Pancreas (tissue), 10 donors: ENCODE results near the gene HOXA1. TPM values are rescaled to one million over a fixed set of nuclear protein-coding genes. Genes with fewer than 3 reads are reported as not detected.

Source experiments
- ATAC-seq, 4 donors: fragments of 200-7000 bp; cut with Tn5 transposase; one replicate each; pipeline versions ENCODE4 v1.8.0 to v1.9.1; 2020; ENCODE audit warnings: mild to moderate bottlenecking in 4 of 4, moderate library complexity in 4 of 4
- DNase-seq, 6 donors: peaks; one replicate each; pipeline ENCODE4 v3.0.0-alpha.2; 2020
- FAIRE-seq: peaks from 2 replicates; lab custom pipeline; 2012; peaks lifted over from hg19 to GRCh38; lab: Jason Lieb, UNC
- H3K27ac ChIP-seq, 4 donors: fragments of 200-600 bp; sonication (generic); 1 replicate in 3 of 4; 2 replicates in 1 of 4; pipeline versions ENCODE4 v1.5.0 to v1.8.0; 2020
- H3K27me3 ChIP-seq, 4 donors: fragments of 200-600 bp; one replicate each; pipeline ENCODE4 v1.8.0; 2021
- H3K36me3 ChIP-seq, 3 donors: fragments of 200-600 bp; sonication (generic) in 1 of 3; one replicate each; pipeline versions ENCODE4 v1.5.0 to v1.8.0; 2020 to 2021
- H3K4me1 ChIP-seq, 3 donors: fragments of 200-600 bp; one replicate each; pipeline ENCODE4 v1.8.0; 2021
- H3K4me3 ChIP-seq, 4 donors: fragments of 200-600 bp; sonication (generic) in 2 of 4; one replicate each; pipeline versions ENCODE4 v1.5.0 to v1.8.0; 2020 to 2021
- H3K9me3 ChIP-seq, 4 donors: fragments of 200-600 bp; one replicate each; pipeline ENCODE4 v1.8.0; 2021
- CTCF ChIP-seq, 4 donors: fragments of 200-600 bp; sonication (generic) in 3 of 4; IDR thresholded peaks; one replicate each; pipeline versions ENCODE4 v1.5.0 to v1.8.0; 2021; ENCODE audit warnings: antibody characterized with exemption in 4 of 4
- WGBS, 2 donors: extraction: QIAGEN DNeasy Blood & Tissue Kit; methylation state at CpG; one replicate each; pipeline ENCODE4 v1.1.7; 2013; 5-methylcytosine and 5-hydroxymethylcytosine counted together
- intact Hi-C, 3 donors: fragments of 100-400 bp; cut with DNase I; formaldehyde crosslinking; loops; one replicate each; pipeline versions ENCODE4 v1.11.1 to v1.14.2; 2022
- polyA plus RNA-seq, 2 donors: library from polyadenylated mRNA; stranded (reverse); fragments of 200-250 nt; gene quantifications; one replicate each; pipeline ENCODE4 v1.2.3, GENCODE V29; 2013
- total RNA-seq, 6 donors: library from RNA; stranded (reverse); fragmentation: NEBNext Ultra II Directional in 4 of 6; extraction: Animal tissue kit (Norgen Biotek cat#: 25700) in 4 of 6; gene quantifications; one replicate each; pipeline versions ENCODE4 v1.2.1 to v1.2.4, GENCODE V29; 2021 to 2023
- donor health status: healthy with polysubstance abuse.
- donor health status: DM: no; HTN: no; CAD: no; lungs with moderate emphysema.
- donor health status: DM: no; HTN: no; CAD: no.
- donor health status: control.
- donor health status: control.
- donor health status: Bipolar disorder and iron deficiency.
- donor health status: DM: yes; HTN: yes; CAD: no.
- donor health status: DM: no; HTN: no; CAD: no.
- donor health status: DM: no; HTN: no; CAD: no.
- donor health status: DM: yes; HTN: yes; CAD: no.

The HOXA1 gene
- total and polyA plus RNA-seq, 8 donors = 0.05 to 0.16 (median 0.12) TPM; not detected in 5

- no peaks in the 10 kb centered on the region for H3K9me3 ChIP-seq
- peaks cover 0 to 4% (median 3%) of the 10 kb centered on the region in 3 donors for H3K4me1 ChIP-seq
- peaks cover 2 to 78% (median 23%) of the 10 kb centered on the region in 4 donors for H3K27me3 ChIP-seq
- no peak for DNase-seq
- intact Hi-C loops = no loop called here
- WGBS, 2 donors = 23 to 28% methylated on average over 15 of the region's 15 CpGs
- no peak for TF ChIP-seq CTCF (IDR thresholded peaks at IDR 0.05)
- H3K27ac ChIP-seq = peak overlapping the region in 1 of 4 donors; percentile 8
- no peak for ATAC-seq
- FAIRE-seq = no peak
- no peaks in the 10 kb centered on the region for H3K36me3 ChIP-seq
- no peak overlapping the region for H3K4me3 ChIP-seq
Observed at GRCh38 chr7:27140126-27140857, 44.5 kb upstream of the HOXA1 start.

DNA sequence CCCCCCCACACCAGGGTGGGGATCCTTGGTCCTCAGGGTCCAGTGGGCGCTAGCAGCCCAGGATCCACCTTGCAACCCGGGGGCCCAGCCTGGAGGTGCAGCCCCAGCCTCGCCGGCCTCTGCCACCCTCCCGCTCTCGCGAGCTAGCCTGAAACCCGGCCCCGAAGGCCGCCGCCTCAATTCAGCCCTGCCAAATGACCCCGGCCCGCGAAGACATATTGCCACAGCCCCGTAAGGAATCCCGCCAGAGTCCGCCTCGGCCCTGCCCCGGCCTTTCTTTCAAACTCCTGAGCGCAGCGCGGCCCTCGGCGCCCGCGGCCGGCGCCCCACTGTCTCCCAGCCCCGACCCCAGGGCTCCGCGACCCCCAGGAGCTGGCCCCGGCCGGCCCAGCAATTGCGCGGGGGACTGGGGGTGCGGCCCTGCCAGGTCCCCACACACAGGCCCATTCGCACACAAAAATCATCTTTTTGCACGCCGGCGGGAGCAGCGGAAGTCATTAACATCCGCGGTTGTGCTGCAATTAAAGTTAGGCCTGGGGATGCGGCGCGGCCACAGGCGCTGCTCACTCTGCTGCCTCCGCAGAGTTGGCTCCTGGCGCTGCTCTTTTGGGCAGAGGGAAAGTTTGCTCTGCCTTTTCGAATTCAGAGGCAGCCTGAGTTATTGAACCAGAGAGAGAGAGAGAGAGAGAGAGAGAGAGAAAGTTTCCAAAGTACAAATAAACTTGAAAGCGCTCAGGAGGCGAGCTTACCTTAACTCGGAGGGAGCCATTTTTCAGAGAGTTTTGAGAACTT is 43.7 kb upstream of the HOXA1 start:
- 12 to 15% methylated on average over 42 to 53 of the region's 53 CpGs for WGBS, 2 donors
- Histone ChIP-seq H3K9me3 (no peaks in the 10 kb centered on the region), H3K27me3 (peaks cover 0 to 78% (median 21%) of the 10 kb centered on the region in 4 donors), H3K4me1 (peaks cover 0 to 4% (median 3%) of the 10 kb centered on the region in 3 donors), H3K4me3 (no peak overlapping the region), H3K36me3 (no peaks in the 10 kb centered on the region), H3K27ac (peak overlapping the region in 2 of 4 donors; percentile 8 to 9)
- no peak for FAIRE-seq
- no peak for TF ChIP-seq CTCF (IDR thresholded peaks at IDR 0.05)
- no peak for ATAC-seq
- DNase-seq = peak in 1 of 6 donors; percentile 56
- intact Hi-C loops = no loop called here

- H3K27me3 ChIP-seq = peaks cover 0 to 72% (median 19%) of the 10 kb centered on the region in 4 donors
- no peak for TF ChIP-seq CTCF (IDR thresholded peaks at IDR 0.05)
- peaks cover 0 to 4% (median 3%) of the 10 kb centered on the region in 3 donors for H3K4me1 ChIP-seq
- WGBS, 2 donors = 15 to 20% methylated on average over 11 of the region's 11 CpGs
- peak overlapping the region in 2 of 4 donors; percentile 9 to 15 for H3K27ac ChIP-seq
- no peaks in the 10 kb centered on the region for H3K36me3 ChIP-seq
- ATAC-seq (no peak), FAIRE-seq (no peak), DNase-seq (no peak)
- intact Hi-C loops = no loop called here
- H3K4me3 ChIP-seq = no peak overlapping the region
- H3K9me3 ChIP-seq = no peaks in the 10 kb centered on the region
Observed at GRCh38 chr7:27138985-27139333, 43.2 kb upstream of the HOXA1 start.

GRCh38 chr7:27138472-27138871 is 42.7 kb upstream of the HOXA1 start:
- peak overlapping the region in 1 of 4 donors; percentile 15 for H3K27ac ChIP-seq
- no peak overlapping the region for H3K4me3 ChIP-seq
- TF ChIP-seq CTCF (IDR thresholded peaks at IDR 0.05) = no peak
- H3K4me1 ChIP-seq = peaks cover 0 to 4% (median 0%) of the 10 kb centered on the region in 3 donors
- FAIRE-seq = no peak
- H3K36me3 ChIP-seq = no peaks in the 10 kb centered on the region
- ATAC-seq = no peak
- 48 to 65% methylated on average over 1 of the region's 1 CpG for WGBS, 2 donors
- intact Hi-C loops = no loop called here
- H3K27me3 ChIP-seq = peaks cover 3 to 71% (median 18%) of the 10 kb centered on the region in 4 donors
- no peaks in the 10 kb centered on the region for H3K9me3 ChIP-seq
- DNase-seq = no peak
